Chondrocyte (in vitro differentiated cells): ENCODE measurements around the gene RANBP6. TPM values are rescaled to one million over a fixed set of nuclear protein-coding genes. Genes with fewer than 3 reads are reported as not detected.

Experiments used
- DNase-seq: peaks from one replicate; pipeline ENCODE4 v3.0.0; 2021; ENCODE audit warnings: mixed read lengths, low spot score
- H3K27ac Mint-ChIP-seq: one replicate; pipeline ENCODE4 v1.8.0; 2021; ENCODE audit warnings: mild to moderate bottlenecking, moderate library complexity, mixed read lengths; ENCODE audit not compliant: unreplicated experiment
- H3K27me3 Mint-ChIP-seq: 2 replicates; pipeline ENCODE4 v1.8.0; 2021; ENCODE audit warnings: low read depth, mixed read lengths
- H3K36me3 Mint-ChIP-seq: 2 replicates; pipeline ENCODE4 v1.8.0; 2021; ENCODE audit warnings: low read depth, mixed read lengths
- H3K4me1 Mint-ChIP-seq: 2 replicates; pipeline ENCODE4 v1.8.0; 2021; ENCODE audit warnings: low read depth, mild to moderate bottlenecking, mixed read lengths
- H3K4me3 Mint-ChIP-seq: one replicate; pipeline ENCODE4 v1.8.0; 2021; ENCODE audit warnings: mild to moderate bottlenecking, moderate library complexity, mixed read lengths; ENCODE audit not compliant: unreplicated experiment
- H3K9me3 Mint-ChIP-seq: 2 replicates; pipeline ENCODE4 v1.8.0; 2021; ENCODE audit warnings: low read depth, mixed read lengths
- total RNA-seq: library from RNA; stranded (reverse); gene quantifications from 3 replicates; pipeline ENCODE4 v1.2.1, GENCODE V29; 2021
- TF ChIP-seq, protein P1 (sequence below): fragments of 200-600 bp; sonication (generic); IDR thresholded peaks from 2 replicates; pipeline ENCODE4 v1.5.0; 2021; ENCODE audit warnings: antibody characterized with exemption, mild to moderate bottlenecking, moderate library complexity

The RANBP6 gene
- total RNA-seq, 1 donor from 2014 or later, result 16.4 TPM

DNA sequence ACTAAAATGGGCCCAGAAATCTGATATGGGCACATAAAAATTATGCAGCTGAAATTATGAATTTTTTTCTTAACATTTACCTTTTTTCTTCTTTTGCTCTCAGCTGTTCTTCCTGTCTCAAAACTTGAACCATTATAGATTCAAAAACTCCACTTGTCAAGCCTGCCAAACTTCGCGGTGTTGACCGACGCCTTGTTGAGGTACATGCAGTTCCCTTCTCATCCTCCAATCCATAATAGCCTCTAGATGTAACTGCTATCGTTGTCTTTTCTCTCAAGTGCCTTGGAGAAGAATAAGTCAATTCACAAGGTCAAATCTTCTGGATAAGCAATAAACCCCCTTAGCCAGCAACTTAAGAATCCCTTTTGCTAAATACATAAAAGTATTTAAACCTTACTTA lies 27.2 kb downstream of the RANBP6 start:
- DNase-seq, result no peak
- H3K27me3 Mint-ChIP-seq, result no peaks in the 10 kb centered on the region
- no peaks in the 10 kb centered on the region for H3K9me3 Mint-ChIP-seq
- peaks cover 2% of the 10 kb centered on the region for H3K4me1 Mint-ChIP-seq
- H3K36me3 Mint-ChIP-seq, result peaks cover 8% of the 10 kb centered on the region
- H3K27ac Mint-ChIP-seq, result no peak overlapping the region
- no peak overlapping the region for H3K4me3 Mint-ChIP-seq
- TF ChIP-seq, protein P1, sequence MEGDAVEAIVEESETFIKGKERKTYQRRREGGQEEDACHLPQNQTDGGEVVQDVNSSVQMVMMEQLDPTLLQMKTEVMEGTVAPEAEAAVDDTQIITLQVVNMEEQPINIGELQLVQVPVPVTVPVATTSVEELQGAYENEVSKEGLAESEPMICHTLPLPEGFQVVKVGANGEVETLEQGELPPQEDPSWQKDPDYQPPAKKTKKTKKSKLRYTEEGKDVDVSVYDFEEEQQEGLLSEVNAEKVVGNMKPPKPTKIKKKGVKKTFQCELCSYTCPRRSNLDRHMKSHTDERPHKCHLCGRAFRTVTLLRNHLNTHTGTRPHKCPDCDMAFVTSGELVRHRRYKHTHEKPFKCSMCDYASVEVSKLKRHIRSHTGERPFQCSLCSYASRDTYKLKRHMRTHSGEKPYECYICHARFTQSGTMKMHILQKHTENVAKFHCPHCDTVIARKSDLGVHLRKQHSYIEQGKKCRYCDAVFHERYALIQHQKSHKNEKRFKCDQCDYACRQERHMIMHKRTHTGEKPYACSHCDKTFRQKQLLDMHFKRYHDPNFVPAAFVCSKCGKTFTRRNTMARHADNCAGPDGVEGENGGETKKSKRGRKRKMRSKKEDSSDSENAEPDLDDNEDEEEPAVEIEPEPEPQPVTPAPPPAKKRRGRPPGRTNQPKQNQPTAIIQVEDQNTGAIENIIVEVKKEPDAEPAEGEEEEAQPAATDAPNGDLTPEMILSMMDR, result no peak

DNA sequence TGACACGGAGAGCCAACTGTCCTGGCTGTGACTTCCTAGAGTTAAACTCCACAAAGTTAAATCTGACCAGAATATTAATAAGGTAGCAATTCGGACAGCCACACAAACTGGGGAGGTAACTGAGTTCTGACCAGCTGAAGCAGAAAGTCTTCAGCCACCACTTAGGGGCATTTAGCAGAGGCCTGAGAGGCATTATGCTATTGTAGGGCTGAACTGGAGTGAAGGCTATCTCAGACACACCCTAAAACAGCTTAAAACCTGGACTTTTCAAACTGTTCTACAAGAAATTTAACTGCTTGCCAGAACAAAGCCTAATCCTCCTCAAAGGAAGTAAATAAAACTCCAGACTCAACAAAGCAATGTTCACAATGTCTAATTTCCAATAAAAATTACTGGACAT lies 32.4 kb downstream of the RANBP6 start:
- no peak for DNase-seq
- TF ChIP-seq, protein P1, result no peak
- Mint-ChIP-seq H3K27ac (no peak overlapping the region), H3K9me3 (no peaks in the 10 kb centered on the region), H3K36me3 (peaks cover 10% of the 10 kb centered on the region), H3K27me3 (no peaks in the 10 kb centered on the region), H3K4me3 (no peak overlapping the region), H3K4me1 (peaks cover 7% of the 10 kb centered on the region)

DNA sequence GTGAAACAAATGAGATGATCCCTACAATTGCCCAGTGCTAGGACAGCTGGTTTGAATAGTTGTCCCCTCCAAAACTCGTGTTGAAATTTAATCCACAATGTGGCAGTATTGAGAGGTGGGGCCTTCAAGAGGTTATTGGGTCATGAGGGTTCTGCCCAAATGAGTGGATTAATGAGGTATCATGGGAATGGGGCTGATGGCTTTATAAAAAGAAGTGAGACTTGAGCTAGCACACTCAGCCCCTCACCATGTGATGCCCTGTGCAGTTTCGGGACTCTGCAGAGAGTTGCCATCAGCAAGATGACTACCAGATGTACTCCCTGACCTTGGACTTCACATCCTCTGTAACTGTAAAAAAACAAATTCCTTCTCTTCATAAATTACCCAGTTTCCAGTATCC lies 33.1 kb downstream of the RANBP6 start:
- Mint-ChIP-seq H3K27me3 (no peaks in the 10 kb centered on the region), H3K9me3 (no peaks in the 10 kb centered on the region), H3K4me3 (no peak overlapping the region), H3K4me1 (peaks cover 7% of the 10 kb centered on the region), H3K36me3 (peaks cover 9% of the 10 kb centered on the region), H3K27ac (no peak overlapping the region)
- no peak for DNase-seq
- TF ChIP-seq, protein P1, result no peak

DNA sequence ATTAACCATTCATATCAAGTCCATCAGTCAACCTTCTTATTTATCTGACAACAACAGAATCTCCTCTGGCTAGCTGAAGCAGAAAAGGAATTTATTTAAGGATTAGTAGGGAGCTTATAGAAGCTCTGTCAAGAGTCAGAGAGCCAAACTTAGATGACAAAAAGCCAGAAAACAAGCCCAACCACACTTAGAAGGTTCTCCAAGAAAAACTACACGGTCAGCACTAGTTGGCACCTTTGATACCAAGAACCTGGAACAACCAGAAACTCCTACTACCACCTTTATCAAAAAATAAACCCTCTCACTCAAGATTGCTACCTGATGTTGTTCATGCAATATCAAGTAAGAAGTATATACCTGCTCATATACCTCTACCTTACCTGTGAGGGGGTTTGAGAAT lies 36.9 kb downstream of the RANBP6 start:
- no peaks in the 10 kb centered on the region for H3K27me3 Mint-ChIP-seq
- H3K4me1 Mint-ChIP-seq, result peaks cover 15% of the 10 kb centered on the region
- TF ChIP-seq, protein P1, result no peak
- no peak overlapping the region for H3K4me3 Mint-ChIP-seq
- DNase-seq, result no peak
- no peak overlapping the region for H3K27ac Mint-ChIP-seq
- H3K9me3 Mint-ChIP-seq, result peaks cover 9% of the 10 kb centered on the region
- H3K36me3 Mint-ChIP-seq, result peaks cover 17% of the 10 kb centered on the region

DNA sequence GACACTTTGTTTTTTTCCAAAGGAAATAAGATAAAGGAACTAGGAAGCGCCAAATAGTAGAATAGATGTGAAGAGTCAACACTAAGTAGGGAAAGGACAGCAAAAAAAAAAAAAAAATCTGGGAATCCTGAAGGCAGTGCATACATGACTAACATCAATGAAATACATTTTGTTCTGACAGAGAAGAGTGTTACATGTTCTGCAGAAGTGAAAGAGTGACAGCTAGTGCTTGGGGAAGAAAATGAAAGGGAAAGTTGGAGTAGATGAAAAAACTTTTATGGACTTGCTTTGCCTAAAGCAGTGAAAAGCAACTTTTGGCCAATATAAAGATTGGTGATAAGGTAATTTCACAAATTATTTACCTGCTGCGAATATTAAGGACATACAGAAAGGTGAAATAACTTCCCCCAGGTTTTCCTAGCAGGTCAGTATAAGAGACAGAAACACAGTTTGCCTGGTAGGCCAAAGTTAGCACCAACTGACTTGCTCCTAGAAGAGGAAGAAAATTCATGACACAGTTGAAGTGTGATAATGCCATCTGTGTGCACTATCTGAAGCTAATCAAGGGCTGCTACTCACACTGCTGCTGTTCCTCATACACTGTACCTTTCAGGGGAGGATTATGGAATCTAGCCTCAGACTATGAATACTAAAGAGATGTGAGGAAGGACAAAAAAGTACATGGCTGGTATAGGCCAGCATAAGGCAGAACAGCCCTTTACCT lies 38.6 kb downstream of the RANBP6 start:
- peak overlapping the region; percentile 76 for H3K27ac Mint-ChIP-seq
- peaks cover 9% of the 10 kb centered on the region for H3K9me3 Mint-ChIP-seq
- peaks cover 17% of the 10 kb centered on the region for H3K36me3 Mint-ChIP-seq
- no peak for DNase-seq
- H3K4me3 Mint-ChIP-seq, result no peak overlapping the region
- H3K27me3 Mint-ChIP-seq, result no peaks in the 10 kb centered on the region
- TF ChIP-seq, protein P1, result peak; percentile 24
- peaks cover 19% of the 10 kb centered on the region for H3K4me1 Mint-ChIP-seq
